K562 (cell line): Measurements from ENCODE around the gene C20orf141. TPM values are rescaled to one million over a fixed set of nuclear protein-coding genes. Genes with fewer than 3 reads are reported as not detected.

Source experiments
- CTCF ChIP-seq, 3 experiments: IDR thresholded peaks in 2 of 3; conservative IDR thresholded peaks in 1 of 3; 2 replicates each; pipeline ENCODE4 v1.5.1; 2011 to 2012; ENCODE audit warnings: low read length in 3 of 3, mild to moderate bottlenecking in 3 of 3, control low read depth in 2 of 3, improper control_type of control experiment in 1 of 3, inconsistent platforms in 1 of 3, low read depth in 1 of 3, mixed read lengths in 1 of 3, moderate library complexity in 1 of 3; ENCODE audit not compliant: insufficient read depth in 2 of 3
- ETS2 ChIP-seq: IDR thresholded peaks from 2 replicates; pipeline ENCODE4 v1.6.1; 2016; ENCODE audit warnings: borderline replicate concordance, missing genetic modification characterization, mild to moderate bottlenecking, moderate library complexity, missing compliant biosample characterization; ENCODE audit not compliant: poor library complexity, severe bottlenecking
- ETV5 ChIP-seq: sonication (generic); formaldehyde crosslinking; IDR thresholded peaks from 2 replicates; pipeline ENCODE4 v1.4.0; 2020; ENCODE audit warnings: low read depth, mild to moderate bottlenecking, missing genetic modification reagents
- YY1 ChIP-seq, 3 experiments: IDR thresholded peaks; 2 replicates each; pipeline ENCODE4 v1.6.1; 2011; ENCODE audit warnings: low read length in 2 of 3, mild to moderate bottlenecking in 2 of 3, moderate library complexity in 2 of 3, borderline replicate concordance in 1 of 3, control low read depth in 1 of 3, low read depth in 1 of 3; ENCODE audit not compliant: insufficient read depth in 3 of 3, insufficient replicate concordance in 2 of 3, control insufficient read depth in 1 of 3, insufficient read length in 1 of 3; ENCODE audit errors: extremely low read depth in 1 of 3
- ZMIZ1 ChIP-seq, 2 experiments: fragments of 150-350 bp in 1 of 2; IDR thresholded peaks; 2 replicates each; pipeline ENCODE4 v1.6.1; 2012 to 2016; ENCODE audit warnings: low read depth in 2 of 2, low read length in 2 of 2, mild to moderate bottlenecking in 1 of 2, moderate library complexity in 1 of 2
- ZNF263 ChIP-seq: sonication (generic); formaldehyde crosslinking; IDR thresholded peaks from 2 replicates; pipeline ENCODE4 v1.8.0; 2022; ENCODE audit warnings: mild to moderate bottlenecking, missing genetic modification reagents, borderline replicate concordance
- polyA plus RNA-seq, 8 experiments: library from polyadenylated mRNA; depleted of rRNA in 4 of 8; stranded (reverse) in 5 of 8; unstranded in 3 of 8; fragments of >200 nt; fragmentation: Nextera tagmentation in 2 of 8; fragmentation: Illumina TruSeq in 1 of 8; extraction: Ambion mirVana in 2 of 8; extraction: Trizol in 1 of 8; gene quantifications; 2 replicates each; pipeline versions ENCODE4 v1.2.1 to v1.2.3, GENCODE V29; 2011 to 2014; ENCODE audit warnings: inconsistent platforms in 1 of 8, missing spikeins in 1 of 8
- total RNA-seq, 7 experiments: library from RNA; depleted of rRNA in 6 of 7; stranded (reverse); fragments of >200 nt in 6 of 7; fragmentation: Illumina TruSeq in 2 of 7; extraction: Trizol in 2 of 7; gene quantifications; 2 replicates each; pipeline versions ENCODE4 v1.2.1 to v1.2.3, GENCODE V29; 2011 to 2021; ENCODE audit warnings: low replicate concordance in 1 of 7
- TF ChIP-seq, protein P1 (sequence below), 2 experiments: fragments of 250-450 bp in 1 of 2; fragments of 450-650 bp in 1 of 2; sonication (Bioruptor Pico) in 1 of 2; IDR thresholded peaks; 2 replicates each; pipeline versions ENCODE4 v1.6.1 to v1.8.0; 2016 to 2021; ENCODE audit warnings: mild to moderate bottlenecking in 2 of 2, moderate library complexity in 2 of 2, missing compliant biosample characterization in 1 of 2, missing genetic modification characterization in 1 of 2

C20orf141 gene
- total and polyA plus RNA-seq, 9 of the 15 experiments (the other 6 are each of a cell fraction or from before 2014, with no cell fraction given): not detected

- TF ChIP-seq CTCF (IDR thresholded peaks at IDR 0.05 in 2 of 3, conservative IDR thresholded peaks at IDR 0.05 in 1 of 3; ENCODE audit: insufficient read depth in 2 of 3, low read depth in 1 of 3, low read length in 3 of 3): peak; percentile 46 to 59 (median 57)
- TF ChIP-seq, protein P1, sequence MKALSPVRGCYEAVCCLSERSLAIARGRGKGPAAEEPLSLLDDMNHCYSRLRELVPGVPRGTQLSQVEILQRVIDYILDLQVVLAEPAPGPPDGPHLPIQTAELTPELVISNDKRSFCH (CRISPR knock-in tag; IDR thresholded peaks at IDR 0.05): no peak
- TF ChIP-seq, protein P1 (tag; IDR thresholded peaks at IDR 0.05): no peak
- TF ChIP-seq YY1 (IDR thresholded peaks at IDR 0.05; ENCODE audit: borderline replicate concordance in 1 of 3, control insufficient read depth in 1 of 3, extremely low read depth in 1 of 3, insufficient read depth in 3 of 3, insufficient read length in 1 of 3, insufficient replicate concordance in 2 of 3, low read depth in 1 of 3, low read length in 2 of 3): no peak
- TF ChIP-seq ZNF263: peak; percentile 67
- TF ChIP-seq ETV5 (CRISPR knock-in tag): no peak
- TF ChIP-seq ETS2: no peak
- TF ChIP-seq ZMIZ1 (IDR thresholded peaks at IDR 0.05; ENCODE audit: low read depth in 2 of 2, low read length in 2 of 2): no peak
These were observed 2.0 kb downstream of the C20orf141 start (continued) for GRCh38 chr20:2816583-2817340.
